PFSK-1 (cell line): Measurements from ENCODE around the gene ANO1.

Source experiments
- FOXP2 ChIP-seq: optimal IDR thresholded peaks from 2 replicates; pipeline ENCODE3; 2011; ENCODE audit warnings: borderline replicate concordance, control low read depth, inconsistent platforms; ENCODE audit not compliant: insufficient read depth; ENCODE audit errors: extremely low read length, extremely low read depth
- POLR2AphosphoS5 ChIP-seq: IDR thresholded peaks from 2 replicates; pipeline ENCODE4 v1.6.1; 2012; ENCODE audit warnings: low read depth, mild to moderate bottlenecking, control low read depth, low read length, moderate library complexity
- TAF1 ChIP-seq: IDR thresholded peaks from 2 replicates; pipeline ENCODE4 v1.6.1; 2012; ENCODE audit warnings: low read length, control low read depth, borderline replicate concordance; ENCODE audit not compliant: insufficient read depth

DNA sequence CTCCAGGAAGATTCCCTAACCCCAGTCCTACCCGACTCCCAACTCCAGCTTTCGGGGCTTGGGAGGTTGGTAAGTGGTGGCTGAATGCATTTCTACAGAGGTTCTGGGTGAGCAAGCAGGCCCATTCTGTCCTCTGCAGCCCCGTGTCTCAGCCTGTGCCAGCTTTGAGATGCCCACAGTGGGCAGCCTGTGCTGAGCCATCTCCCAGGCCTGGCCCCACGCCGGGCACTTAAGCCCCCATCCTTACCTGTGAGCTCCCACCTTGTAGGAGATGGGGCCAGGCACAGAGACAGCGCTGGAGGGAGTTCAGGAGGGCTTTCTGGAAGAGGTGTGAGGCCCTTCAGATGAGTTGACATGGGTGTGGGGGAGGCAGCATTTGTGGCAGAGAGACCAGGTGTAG, 54.5 kb downstream of the ANO1 start:
- TF ChIP-seq TAF1: no peak
- TF ChIP-seq POLR2AphosphoS5: no peak
- no peak for TF ChIP-seq FOXP2
